Natural killer cell (primary cell): ENCODE measurements around the gene MICA. TPM values are rescaled to one million over a fixed set of nuclear protein-coding genes. Genes with fewer than 3 reads are reported as not detected.
"Not testable (repeated sequence)": the region's sequence is repeated elsewhere in the genome, so short reads cannot be mapped to it uniquely, and the experiment has no call there.

ENCODE experiments used
- ATAC-seq, 3 donors: fragments of 150-1000 bp in 2 of 3; fragments of 200-7000 bp in 1 of 3; cut with Tn5 transposase; 1 replicate in 1 of 3; 2 replicates in 2 of 3; pipeline ENCODE4 v1.10.0; 2021; ENCODE audit warnings: mild to moderate bottlenecking in 2 of 3, moderate library complexity in 2 of 3
- DNase-seq, 2 donors: peaks; one replicate each; pipeline versions ENCODE4 v3.0.0 to v3.0.0-alpha.2; 2013 to 2021; ENCODE audit warnings: mixed read lengths in 1 of 2
- H3K27ac ChIP-seq: one replicate; pipeline ENCODE4 v1.5.1; 2013; ENCODE audit warnings: mild to moderate bottlenecking, low read length
- H3K27me3 ChIP-seq: one replicate; pipeline ENCODE4 v1.6.1; 2013; ENCODE audit warnings: low read length; ENCODE audit not compliant: control insufficient read depth, insufficient read depth
- H3K36me3 ChIP-seq: one replicate; pipeline ENCODE4 v1.6.1; 2013; ENCODE audit warnings: low read length; ENCODE audit not compliant: control insufficient read depth, insufficient read depth
- H3K4me1 ChIP-seq: one replicate; pipeline ENCODE4 v1.6.1; 2013; ENCODE audit warnings: low read length; ENCODE audit not compliant: control insufficient read depth, insufficient read depth
- H3K4me3 ChIP-seq: one replicate; pipeline ENCODE4 v1.5.1; 2013; ENCODE audit warnings: low read length
- H3K9me3 ChIP-seq: one replicate; pipeline ENCODE4 v1.6.1; 2013; ENCODE audit warnings: low read length; ENCODE audit not compliant: control insufficient read depth, insufficient read depth
- H3K27ac Mint-ChIP-seq, 2 donors: one replicate each; pipeline ENCODE4 v1.8.0; 2022; ENCODE audit warnings: mild to moderate bottlenecking in 2 of 2, mixed read lengths in 2 of 2, moderate library complexity in 1 of 2
- H3K27me3 Mint-ChIP-seq, 2 donors: one replicate each; pipeline ENCODE4 v1.8.0; 2022; ENCODE audit warnings: low read depth in 2 of 2, mixed read lengths in 2 of 2
- H3K36me3 Mint-ChIP-seq: one replicate; pipeline ENCODE4 v1.8.0; 2022; ENCODE audit warnings: mixed read lengths
- H3K4me1 Mint-ChIP-seq, 2 donors: one replicate each; pipeline ENCODE4 v1.8.0; 2022; ENCODE audit warnings: mixed read lengths in 2 of 2
- H3K4me3 Mint-ChIP-seq: one replicate; pipeline ENCODE4 v1.8.0; 2022; ENCODE audit warnings: mild to moderate bottlenecking, moderate library complexity, mixed read lengths
- H3K9me3 Mint-ChIP-seq, 2 donors: one replicate each; pipeline ENCODE4 v1.8.0; 2022; ENCODE audit warnings: mixed read lengths in 2 of 2
- CTCF ChIP-seq: fragments of 200-600 bp; IDR thresholded peaks from one replicate; pipeline ENCODE4 v1.8.0; 2022; ENCODE audit warnings: antibody characterized with exemption
- WGBS: methylation state at CpG from one replicate; pipeline ENCODE4 v1.1.7; 2013; ENCODE audit warnings: missing lambda C conversion rate; ENCODE audit not compliant: insufficient coverage; 5-methylcytosine and 5-hydroxymethylcytosine counted together
- intact Hi-C: fragments of 100-400 bp; cut with micrococcal nuclease; formaldehyde crosslinking; loops from one replicate; pipeline ENCODE4 v1.14.2; 2022
- total RNA-seq, 4 donors: library from RNA; stranded (reverse); fragments of 120-200 nt in 1 of 4; gene quantifications; one replicate each; pipeline versions ENCODE4 v1.2.3 to v1.2.4, GENCODE V29; 2013 to 2022

MICA gene
- total RNA-seq, 3 donors from 2014 or later (not counting 1 experiment from before 2014, with no cell fraction given): 9.3 to 19.7 (median 11.4) TPM

- Mint-ChIP-seq H3K9me3 (peaks cover 2 to 3% of the 10 kb centered on the region in 2 donors), H3K4me1 (peaks cover 22 to 33% of the 10 kb centered on the region in 2 donors), H3K4me3 (no peak overlapping the region), H3K36me3 (no peaks in the 10 kb centered on the region), H3K27ac (no peak overlapping the region), H3K27me3 (no peaks in the 10 kb centered on the region)
- intact Hi-C loops: no loop called here
- ATAC-seq (no peak), DNase-seq (no peak)
- Histone ChIP-seq H3K9me3 (no peaks in the 10 kb centered on the region), H3K4me1 (no peaks in the 10 kb centered on the region), H3K27ac (no peak overlapping the region), H3K27me3 (no peaks in the 10 kb centered on the region), H3K4me3 (no peak overlapping the region), H3K36me3 (peaks cover 45% of the 10 kb centered on the region)
- no peak for TF ChIP-seq CTCF
- 97% methylated on average over 8 of the region's 8 CpGs for WGBS
Observed at GRCh38 chr6:31412506-31412905, 9.1 kb downstream of the MICA start.

- peak overlapping the region in 1 of 2 donors; percentile 59 for H3K27ac Mint-ChIP-seq
- not testable (repeated sequence) for H3K9me3 Mint-ChIP-seq
Observed at GRCh38 chr6:31414148-31414770, 10.9 kb downstream of the MICA start.

DNA sequence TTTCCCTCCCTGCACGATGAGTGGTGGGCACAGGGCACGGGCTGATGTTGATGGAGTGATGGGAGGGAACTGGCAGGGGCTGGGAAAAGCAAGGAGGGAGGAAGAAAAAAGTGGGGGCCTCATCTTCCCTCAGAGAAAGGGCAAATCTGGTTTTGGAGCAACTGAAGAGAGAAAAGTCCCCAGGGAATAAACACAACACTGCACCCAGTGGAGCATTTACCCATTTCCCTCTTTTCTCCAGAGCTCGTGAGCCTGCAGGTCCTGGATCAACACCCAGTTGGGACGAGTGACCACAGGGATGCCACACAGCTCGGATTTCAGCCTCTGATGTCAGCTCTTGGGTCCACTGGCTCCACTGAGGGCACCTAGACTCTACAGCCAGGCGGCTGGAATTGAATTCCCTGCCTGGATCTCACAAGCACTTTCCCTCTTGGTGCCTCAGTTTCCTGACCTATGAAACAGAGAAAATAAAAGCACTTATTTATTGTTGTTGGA is 11.4 kb downstream of the MICA start:
- H3K36me3 ChIP-seq: peaks cover 45% of the 10 kb centered on the region
- ATAC-seq (no peak), DNase-seq (no peak)
- H3K9me3 Mint-ChIP-seq: peaks cover 2 to 3% of the 10 kb centered on the region in 2 donors
- no peak overlapping the region for H3K27ac ChIP-seq
- intact Hi-C loops: no loop called here
- WGBS: 87% methylated on average over 5 of the region's 6 CpGs
- H3K36me3 Mint-ChIP-seq: no peaks in the 10 kb centered on the region
- no peaks in the 10 kb centered on the region for H3K9me3 ChIP-seq
- peaks cover 6 to 13% of the 10 kb centered on the region in 2 donors for H3K4me1 Mint-ChIP-seq
- H3K27me3 Mint-ChIP-seq: no peaks in the 10 kb centered on the region
- H3K4me1 ChIP-seq: no peaks in the 10 kb centered on the region
- peak overlapping the region in 1 of 2 donors; percentile 59 for H3K27ac Mint-ChIP-seq
- H3K27me3 ChIP-seq: no peaks in the 10 kb centered on the region
- no peak overlapping the region for H3K4me3 Mint-ChIP-seq
- no peak overlapping the region for H3K4me3 ChIP-seq
- no peak for TF ChIP-seq CTCF

More at GRCh38 chr6:31414148-31414770, 10.9 kb downstream of the MICA start:
- WGBS: 90% methylated on average over 6 of the region's 7 CpGs
- DNase-seq, H3K36me3 Mint-ChIP-seq, H3K9me3 ChIP-seq, H3K4me3 Mint-ChIP-seq, ATAC-seq, H3K27me3 Mint-ChIP-seq, H3K4me3 ChIP-seq, intact Hi-C loops, H3K27me3 ChIP-seq, H3K27ac ChIP-seq, H3K4me1 ChIP-seq: not testable (repeated sequence)
- H3K4me1 Mint-ChIP-seq: peaks cover 11 to 17% of the 10 kb centered on the region in 2 donors
- peaks cover 45% of the 10 kb centered on the region for H3K36me3 ChIP-seq

GRCh38 chr6:31416394-31417014 is 13.1 kb downstream of the MICA start:
- TF ChIP-seq CTCF: no peak
- H3K4me1 Mint-ChIP-seq: peaks cover 0 to 6% of the 10 kb centered on the region in 2 donors
- WGBS: 97% methylated on average over 4 of the region's 5 CpGs
- Histone ChIP-seq H3K4me1 (no peaks in the 10 kb centered on the region), H3K27ac (no peak overlapping the region), H3K9me3 (no peaks in the 10 kb centered on the region), H3K27me3 (no peaks in the 10 kb centered on the region), H3K36me3 (peaks cover 39% of the 10 kb centered on the region), H3K4me3 (no peak overlapping the region)
- H3K9me3 Mint-ChIP-seq: peaks cover 2 to 3% of the 10 kb centered on the region in 2 donors
- ATAC-seq (no peak), DNase-seq (no peak)
- no peaks in the 10 kb centered on the region for H3K27me3 Mint-ChIP-seq
- no peaks in the 10 kb centered on the region for H3K36me3 Mint-ChIP-seq
- intact Hi-C loops: no loop called here
- H3K4me3 Mint-ChIP-seq: no peak overlapping the region
- H3K27ac Mint-ChIP-seq: peak overlapping the region in 1 of 2 donors; percentile 73
